ENCODE results near the gene RAF1.
"Not testable (repeated sequence)": the region's sequence is repeated elsewhere in the genome, so short reads cannot be mapped to it uniquely, and the experiment has no call there.

RAF1 gene

DNA sequence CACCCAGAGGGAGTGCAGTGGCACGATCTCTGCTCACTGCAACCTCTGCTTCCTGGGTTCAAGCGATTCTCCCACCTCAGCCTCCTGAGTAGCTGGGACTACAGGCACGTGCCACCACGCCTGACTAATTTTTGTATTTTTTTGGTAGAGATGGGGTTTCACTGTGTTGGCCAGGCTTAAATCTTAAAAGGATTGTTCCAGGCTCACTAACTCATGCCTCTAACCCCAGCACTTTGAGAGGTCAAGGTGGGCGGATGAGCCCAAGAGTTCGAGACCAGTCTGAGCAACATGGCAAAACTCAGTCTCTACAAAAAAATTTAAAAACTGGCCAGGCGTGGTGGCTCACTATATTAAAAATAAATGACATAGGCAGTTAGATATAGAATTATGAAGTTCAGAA is 33.1 kb downstream of the RAF1 start:
- not testable (repeated sequence) for H3K36me3 ChIP-seq (ENCODE audit: control insufficient read depth, insufficient read depth, low read length); H3K9ac ChIP-seq (ENCODE audit: low read depth, low read length); H3K4me3 ChIP-seq (ENCODE audit: low read depth, low read length); H3K27me3 ChIP-seq (ENCODE audit: control insufficient read depth, insufficient read depth, low read length); H3K4me1 ChIP-seq (ENCODE audit: control insufficient read depth, insufficient read depth, low read length); H3K9me3 ChIP-seq (ENCODE audit: control insufficient read depth, insufficient read depth, low read length)

DNA sequence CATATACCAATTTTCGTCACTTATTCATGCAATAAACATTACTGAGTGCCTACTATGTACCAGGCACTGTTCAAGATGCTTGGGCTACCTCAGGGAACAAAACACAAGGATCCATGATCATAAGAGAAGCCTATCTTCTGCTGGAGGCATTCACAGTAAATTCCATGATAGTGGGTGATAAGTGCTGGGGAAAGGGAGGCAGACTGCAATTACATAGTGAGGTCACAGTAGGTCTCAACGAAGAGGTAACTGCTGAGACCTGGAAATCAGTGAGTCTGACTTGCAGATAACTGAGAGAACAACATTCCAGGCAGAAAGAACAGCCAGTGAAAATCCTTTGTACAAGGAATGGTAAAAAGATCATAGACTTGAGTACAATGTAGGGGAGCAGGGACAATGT is 33.6 kb downstream of the RAF1 start:
- no peaks in the 10 kb centered on the region for H3K27me3 ChIP-seq (ENCODE audit: control insufficient read depth, insufficient read depth, low read length)
- H3K9me3 ChIP-seq (ENCODE audit: control insufficient read depth, insufficient read depth, low read length) = no peaks in the 10 kb centered on the region
- peak overlapping the region; percentile 19 for H3K9ac ChIP-seq (ENCODE audit: low read depth, low read length)
- no peaks in the 10 kb centered on the region for H3K4me1 ChIP-seq (ENCODE audit: control insufficient read depth, insufficient read depth, low read length)
- H3K36me3 ChIP-seq (ENCODE audit: control insufficient read depth, insufficient read depth, low read length) = no peaks in the 10 kb centered on the region
- no peak overlapping the region for H3K4me3 ChIP-seq (ENCODE audit: low read depth, low read length)

DNA sequence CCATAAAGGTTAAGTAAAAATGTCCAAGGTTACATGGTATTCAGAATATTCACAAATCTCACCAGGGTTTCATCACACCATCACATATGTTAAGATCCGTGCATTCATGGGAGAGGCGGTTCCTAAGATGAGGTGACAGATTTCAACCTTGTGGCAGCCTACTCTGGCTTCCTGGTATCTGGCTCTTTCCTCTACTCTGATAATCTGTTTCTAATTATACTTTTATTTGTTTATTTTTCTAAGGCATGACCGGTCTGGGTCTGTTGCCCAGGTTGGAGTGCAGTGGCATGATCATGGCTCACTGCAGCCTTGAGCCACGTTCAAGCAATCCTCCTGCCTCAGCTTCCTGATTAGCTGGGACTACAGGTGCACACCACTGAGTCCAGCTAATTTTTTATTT is 34.4 kb downstream of the RAF1 start:
- H3K9ac ChIP-seq (ENCODE audit: low read depth, low read length) = no peak overlapping the region
- no peaks in the 10 kb centered on the region for H3K27me3 ChIP-seq (ENCODE audit: control insufficient read depth, insufficient read depth, low read length)
- H3K4me3 ChIP-seq (ENCODE audit: low read depth, low read length) = no peak overlapping the region
- H3K4me1 ChIP-seq (ENCODE audit: control insufficient read depth, insufficient read depth, low read length) = no peaks in the 10 kb centered on the region
- no peaks in the 10 kb centered on the region for H3K9me3 ChIP-seq (ENCODE audit: control insufficient read depth, insufficient read depth, low read length)
- no peaks in the 10 kb centered on the region for H3K36me3 ChIP-seq (ENCODE audit: control insufficient read depth, insufficient read depth, low read length)

DNA sequence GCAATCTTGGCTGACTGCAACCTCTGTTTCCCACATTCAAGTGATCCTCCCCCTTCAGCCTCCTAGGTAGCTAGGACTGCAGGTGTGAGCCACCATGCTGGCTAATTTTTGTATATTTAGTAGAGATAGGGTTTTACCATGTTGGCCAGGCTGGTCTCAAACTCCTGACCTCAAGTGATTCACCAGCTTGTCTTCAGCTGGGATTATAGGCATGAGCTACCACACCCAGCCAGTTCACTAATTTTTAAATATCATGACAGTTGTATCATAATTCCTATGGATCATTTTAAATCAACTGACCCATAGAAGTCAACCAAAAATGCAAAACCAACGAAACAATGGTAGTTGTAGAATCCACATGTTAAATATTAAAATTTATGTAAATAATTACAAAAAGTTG is 35.1 kb downstream of the RAF1 start:
- no peaks in the 10 kb centered on the region for H3K36me3 ChIP-seq (ENCODE audit: control insufficient read depth, insufficient read depth, low read length)
- no peaks in the 10 kb centered on the region for H3K9me3 ChIP-seq (ENCODE audit: control insufficient read depth, insufficient read depth, low read length)
- no peaks in the 10 kb centered on the region for H3K4me1 ChIP-seq (ENCODE audit: control insufficient read depth, insufficient read depth, low read length)
- no peak overlapping the region for H3K4me3 ChIP-seq (ENCODE audit: low read depth, low read length)
- H3K27me3 ChIP-seq (ENCODE audit: control insufficient read depth, insufficient read depth, low read length) = no peaks in the 10 kb centered on the region
- no peak overlapping the region for H3K9ac ChIP-seq (ENCODE audit: low read depth, low read length)

DNA sequence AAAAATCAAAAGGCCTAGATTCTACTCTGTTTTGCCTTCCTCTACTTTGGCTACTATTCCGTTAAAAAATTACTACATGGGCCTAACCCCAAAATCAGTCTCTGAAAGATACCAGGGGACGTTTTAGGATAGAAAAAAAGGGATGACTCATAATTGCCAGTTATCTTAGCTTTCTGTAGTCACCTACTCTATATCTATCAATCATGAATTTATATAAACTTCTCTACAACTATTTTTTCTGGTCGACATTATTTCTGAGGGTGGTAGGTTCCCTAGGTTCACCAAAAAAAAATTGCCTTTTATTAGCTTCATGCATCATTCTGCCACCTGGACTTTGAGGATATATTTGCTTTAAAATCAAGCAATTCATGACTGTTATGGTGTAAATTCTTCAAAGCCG is 36.5 kb downstream of the RAF1 start:
- no peaks in the 10 kb centered on the region for H3K4me1 ChIP-seq (ENCODE audit: control insufficient read depth, insufficient read depth, low read length)
- no peaks in the 10 kb centered on the region for H3K9me3 ChIP-seq (ENCODE audit: control insufficient read depth, insufficient read depth, low read length)
- no peaks in the 10 kb centered on the region for H3K36me3 ChIP-seq (ENCODE audit: control insufficient read depth, insufficient read depth, low read length)
- H3K4me3 ChIP-seq (ENCODE audit: low read depth, low read length) = no peak overlapping the region
- H3K9ac ChIP-seq (ENCODE audit: low read depth, low read length) = no peak overlapping the region
- H3K27me3 ChIP-seq (ENCODE audit: control insufficient read depth, insufficient read depth, low read length) = no peaks in the 10 kb centered on the region

DNA sequence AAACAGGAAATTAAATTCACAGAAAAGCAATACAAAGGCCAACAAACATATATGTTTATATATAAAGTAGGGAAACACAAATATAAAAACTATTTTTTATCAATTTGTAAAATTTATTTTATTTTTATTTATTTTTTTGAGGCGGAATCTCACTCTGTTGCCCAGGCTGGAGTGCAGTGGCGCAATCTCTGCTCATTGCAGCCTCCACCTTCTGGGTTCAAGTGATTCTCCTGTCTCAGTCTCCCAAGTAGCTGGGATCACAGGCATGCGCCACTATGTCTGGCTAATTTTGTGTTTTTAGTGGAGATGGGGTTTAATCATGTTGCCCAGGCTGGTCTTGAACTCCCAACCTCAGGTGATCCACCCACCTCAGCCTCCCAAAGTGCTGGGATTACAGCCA is 39.0 kb downstream of the RAF1 start:
- H3K9me3 ChIP-seq (ENCODE audit: control insufficient read depth, insufficient read depth, low read length); H3K27me3 ChIP-seq (ENCODE audit: control insufficient read depth, insufficient read depth, low read length); H3K36me3 ChIP-seq (ENCODE audit: control insufficient read depth, insufficient read depth, low read length); H3K4me3 ChIP-seq (ENCODE audit: low read depth, low read length); H3K4me1 ChIP-seq (ENCODE audit: control insufficient read depth, insufficient read depth, low read length); H3K9ac ChIP-seq (ENCODE audit: low read depth, low read length): not testable (repeated sequence)

DNA sequence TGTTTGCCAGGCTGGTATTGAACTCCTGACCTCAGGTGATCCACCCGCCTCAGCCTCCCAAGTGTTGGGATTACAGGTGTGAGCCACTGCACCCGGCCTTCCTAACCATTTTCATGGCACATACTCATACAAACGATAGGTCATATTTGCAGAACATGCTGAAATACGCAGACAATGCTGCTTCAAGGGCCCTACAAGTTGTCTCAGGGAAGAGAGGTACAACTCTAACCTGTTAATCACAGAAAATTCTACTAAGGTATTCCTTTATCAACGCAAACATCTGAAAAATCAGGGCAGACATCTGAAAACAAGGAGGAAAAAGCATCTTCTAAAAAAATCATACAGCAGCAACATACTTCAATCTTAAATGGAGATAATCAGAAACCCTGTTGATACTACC is 39.9 kb downstream of the RAF1 start:
- H3K4me1 ChIP-seq (ENCODE audit: control insufficient read depth, insufficient read depth, low read length) = no peaks in the 10 kb centered on the region
- H3K36me3 ChIP-seq (ENCODE audit: control insufficient read depth, insufficient read depth, low read length) = no peaks in the 10 kb centered on the region
- no peak overlapping the region for H3K9ac ChIP-seq (ENCODE audit: low read depth, low read length)
- no peaks in the 10 kb centered on the region for H3K9me3 ChIP-seq (ENCODE audit: control insufficient read depth, insufficient read depth, low read length)
- no peaks in the 10 kb centered on the region for H3K27me3 ChIP-seq (ENCODE audit: control insufficient read depth, insufficient read depth, low read length)
- no peak overlapping the region for H3K4me3 ChIP-seq (ENCODE audit: low read depth, low read length)

DNA sequence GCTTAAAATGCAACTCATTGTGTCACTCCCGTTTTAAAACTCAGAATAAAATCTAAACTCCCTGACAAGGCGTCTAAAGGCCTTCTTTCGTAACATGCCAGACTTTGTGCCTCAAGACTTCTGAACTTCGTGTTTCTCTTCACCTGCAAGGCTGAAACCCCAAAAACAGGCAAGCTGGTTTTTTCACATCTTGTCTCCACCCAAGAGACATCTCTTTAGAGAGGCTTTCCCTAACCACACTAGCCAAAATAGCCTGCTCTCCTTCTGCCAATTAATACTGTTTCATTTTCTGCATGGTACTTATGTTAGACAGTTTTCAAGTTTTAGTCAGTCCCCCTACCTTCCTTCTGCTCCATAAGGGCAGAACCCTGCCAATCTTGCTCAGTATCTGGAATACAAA is 41.6 kb downstream of the RAF1 start:
- Histone ChIP-seq H3K9me3 (ENCODE audit: control insufficient read depth, insufficient read depth, low read length) (no peaks in the 10 kb centered on the region), H3K36me3 (ENCODE audit: control insufficient read depth, insufficient read depth, low read length) (peaks cover 7% of the 10 kb centered on the region), H3K9ac (ENCODE audit: low read depth, low read length) (no peak overlapping the region), H3K4me3 (ENCODE audit: low read depth, low read length) (no peak overlapping the region), H3K4me1 (ENCODE audit: control insufficient read depth, insufficient read depth, low read length) (no peaks in the 10 kb centered on the region), H3K27me3 (ENCODE audit: control insufficient read depth, insufficient read depth, low read length) (no peaks in the 10 kb centered on the region)

DNA sequence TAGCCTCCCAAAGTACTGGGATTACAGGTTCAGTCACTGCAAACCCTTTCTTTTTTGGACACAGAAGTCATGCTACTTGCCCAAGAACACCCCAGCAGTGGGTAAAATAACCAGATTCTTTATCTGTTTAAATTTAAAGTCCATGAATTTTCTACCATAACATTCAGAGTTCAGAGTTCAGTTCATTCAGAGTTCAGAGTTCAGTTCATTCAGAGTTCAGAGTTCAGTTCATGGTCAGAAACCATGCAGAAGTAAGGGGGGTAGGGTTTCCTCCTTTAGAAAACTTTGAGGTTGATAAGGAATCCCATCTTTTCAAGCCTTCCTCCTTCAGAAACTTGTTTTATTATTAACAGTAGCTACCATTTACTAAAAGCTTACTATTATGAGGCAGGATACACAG is 43.2 kb downstream of the RAF1 start:
- peaks cover 7% of the 10 kb centered on the region for H3K36me3 ChIP-seq (ENCODE audit: control insufficient read depth, insufficient read depth, low read length)

DNA sequence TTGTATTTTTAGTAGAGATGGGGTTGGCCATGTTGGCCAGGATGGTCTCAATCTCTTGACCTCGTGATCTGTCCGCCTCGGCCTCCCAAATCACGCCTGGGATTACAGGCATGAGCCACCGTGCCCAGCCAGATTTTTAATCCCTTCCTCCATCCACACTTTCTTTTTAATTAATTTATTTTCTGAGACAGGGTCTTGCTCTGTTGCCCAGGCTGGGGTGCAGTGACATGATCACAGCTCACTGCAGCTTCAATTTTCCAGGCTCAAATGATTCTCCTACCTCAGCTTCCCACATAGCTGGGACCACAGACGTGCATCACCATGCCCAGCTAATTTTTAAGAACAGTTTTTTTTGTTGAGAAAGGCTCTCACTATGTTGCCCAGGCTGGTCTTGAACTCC is 43.6 kb downstream of the RAF1 start:
- Histone ChIP-seq H3K27me3 (ENCODE audit: control insufficient read depth, insufficient read depth, low read length) (no peaks in the 10 kb centered on the region), H3K4me1 (ENCODE audit: control insufficient read depth, insufficient read depth, low read length) (no peaks in the 10 kb centered on the region), H3K36me3 (ENCODE audit: control insufficient read depth, insufficient read depth, low read length) (peaks cover 11% of the 10 kb centered on the region), H3K9ac (ENCODE audit: low read depth, low read length) (no peak overlapping the region), H3K9me3 (ENCODE audit: control insufficient read depth, insufficient read depth, low read length) (no peaks in the 10 kb centered on the region), H3K4me3 (ENCODE audit: low read depth, low read length) (no peak overlapping the region)

More for the DNA sequence above, 43.2 kb downstream of the RAF1 start:
- Histone ChIP-seq H3K9ac (ENCODE audit: low read depth, low read length) (no peak overlapping the region), H3K4me1 (ENCODE audit: control insufficient read depth, insufficient read depth, low read length) (no peaks in the 10 kb centered on the region), H3K9me3 (ENCODE audit: control insufficient read depth, insufficient read depth, low read length) (no peaks in the 10 kb centered on the region), H3K27me3 (ENCODE audit: control insufficient read depth, insufficient read depth, low read length) (no peaks in the 10 kb centered on the region), H3K4me3 (ENCODE audit: low read depth, low read length) (no peak overlapping the region)

DNA sequence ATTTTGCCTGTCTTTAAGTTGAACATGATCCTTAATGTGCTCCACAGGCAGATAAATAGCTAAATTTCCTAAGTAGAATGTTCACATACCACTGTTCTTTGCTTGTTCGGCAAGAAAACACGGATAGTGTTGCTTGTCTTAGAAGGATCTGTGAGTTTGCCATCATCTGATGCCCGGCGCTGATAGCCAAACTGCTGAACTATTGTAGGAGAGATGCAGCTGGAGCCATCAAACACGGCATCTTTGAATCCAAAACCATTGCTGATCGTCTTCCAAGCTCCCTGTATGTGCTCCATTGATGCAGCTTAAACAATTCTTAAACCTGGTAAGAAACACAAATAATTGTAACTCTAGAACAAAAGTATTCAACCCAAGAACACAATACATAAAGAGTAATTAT is 45.5 kb downstream of the RAF1 start:
- peaks cover 11% of the 10 kb centered on the region for H3K36me3 ChIP-seq (ENCODE audit: control insufficient read depth, insufficient read depth, low read length)
- H3K4me1 ChIP-seq (ENCODE audit: control insufficient read depth, insufficient read depth, low read length) = peaks cover 2% of the 10 kb centered on the region
- H3K4me3 ChIP-seq (ENCODE audit: low read depth, low read length) = no peak overlapping the region
- no peaks in the 10 kb centered on the region for H3K9me3 ChIP-seq (ENCODE audit: control insufficient read depth, insufficient read depth, low read length)
- H3K27me3 ChIP-seq (ENCODE audit: control insufficient read depth, insufficient read depth, low read length) = no peaks in the 10 kb centered on the region
- H3K9ac ChIP-seq (ENCODE audit: low read depth, low read length) = no peak overlapping the region

DNA sequence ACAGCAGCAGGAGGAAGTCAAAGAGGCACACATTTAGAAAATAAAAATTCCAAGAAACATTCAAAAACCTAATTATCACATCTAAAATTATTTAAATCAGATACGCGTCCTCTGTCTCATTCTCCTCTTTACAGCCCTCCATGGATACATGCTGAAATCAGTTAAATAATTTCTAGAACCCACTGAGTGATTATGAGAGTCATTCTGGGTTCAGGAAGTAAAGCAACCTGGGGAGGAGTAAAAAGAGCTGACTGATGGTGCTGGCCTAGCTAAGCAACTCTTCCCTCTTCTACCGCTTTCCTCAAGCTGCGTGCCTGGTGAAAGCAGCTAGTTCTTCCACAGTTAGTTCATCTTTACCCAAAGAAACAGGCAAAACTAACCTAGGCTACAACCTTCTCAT is 48.7 kb downstream of the RAF1 start:
- Histone ChIP-seq H3K27me3 (ENCODE audit: control insufficient read depth, insufficient read depth, low read length) (no peaks in the 10 kb centered on the region), H3K4me1 (ENCODE audit: control insufficient read depth, insufficient read depth, low read length) (peaks cover 2% of the 10 kb centered on the region), H3K9ac (ENCODE audit: low read depth, low read length) (no peak overlapping the region), H3K9me3 (ENCODE audit: control insufficient read depth, insufficient read depth, low read length) (no peaks in the 10 kb centered on the region), H3K36me3 (ENCODE audit: control insufficient read depth, insufficient read depth, low read length) (peaks cover 11% of the 10 kb centered on the region), H3K4me3 (ENCODE audit: low read depth, low read length) (no peak overlapping the region)

DNA sequence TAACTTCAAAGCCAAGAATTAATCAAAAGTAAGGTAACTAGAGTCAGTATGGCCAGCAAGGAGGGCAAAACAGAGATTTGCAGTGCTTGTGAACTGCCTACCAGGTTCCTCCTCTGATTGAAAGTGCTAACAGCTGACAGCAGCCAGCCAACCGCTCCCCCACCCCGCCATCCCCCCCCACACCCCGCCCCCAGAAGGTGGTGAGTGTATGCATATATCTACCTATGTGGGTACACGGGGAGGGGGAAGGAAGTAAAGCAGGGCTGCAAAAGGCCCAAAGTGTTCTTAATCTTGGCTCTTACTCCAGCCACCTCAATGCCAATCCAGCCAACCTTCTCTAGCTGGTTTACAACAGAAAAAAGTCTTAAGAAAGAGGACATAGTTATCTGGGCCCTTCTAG is 50.7 kb downstream of the RAF1 start:
- no peaks in the 10 kb centered on the region for H3K27me3 ChIP-seq (ENCODE audit: control insufficient read depth, insufficient read depth, low read length)
- H3K9me3 ChIP-seq (ENCODE audit: control insufficient read depth, insufficient read depth, low read length) = no peaks in the 10 kb centered on the region
- H3K4me3 ChIP-seq (ENCODE audit: low read depth, low read length) = no peak overlapping the region
- peaks cover 2% of the 10 kb centered on the region for H3K4me1 ChIP-seq (ENCODE audit: control insufficient read depth, insufficient read depth, low read length)
- no peak overlapping the region for H3K9ac ChIP-seq (ENCODE audit: low read depth, low read length)
- H3K36me3 ChIP-seq (ENCODE audit: control insufficient read depth, insufficient read depth, low read length) = peaks cover 13% of the 10 kb centered on the region

Data from iPS-15b (cell line).